HL-60/S4 treated with retinoic acid at 250 ng/mL for 4 days and 3 days (cell line): Measurements from ENCODE around the gene HACD2.

Experiments
- in situ Hi-C: fragments of 300-500 bp; cut with MboI; formaldehyde crosslinking; loops from 2 replicates; pipeline ENCODE4 v1.7.0; 2022; ENCODE audit warnings: low sequenced_read_pairs

HACD2 gene

GRCh38 chr3:123584988-123585937, at the start of gene HACD2:
TSS of gene HACD2 (minus strand) at chr3:123585053. CDS start at chr3:123585027, 26 bp downstream.
- in situ Hi-C loops: no loop called here

DNA sequence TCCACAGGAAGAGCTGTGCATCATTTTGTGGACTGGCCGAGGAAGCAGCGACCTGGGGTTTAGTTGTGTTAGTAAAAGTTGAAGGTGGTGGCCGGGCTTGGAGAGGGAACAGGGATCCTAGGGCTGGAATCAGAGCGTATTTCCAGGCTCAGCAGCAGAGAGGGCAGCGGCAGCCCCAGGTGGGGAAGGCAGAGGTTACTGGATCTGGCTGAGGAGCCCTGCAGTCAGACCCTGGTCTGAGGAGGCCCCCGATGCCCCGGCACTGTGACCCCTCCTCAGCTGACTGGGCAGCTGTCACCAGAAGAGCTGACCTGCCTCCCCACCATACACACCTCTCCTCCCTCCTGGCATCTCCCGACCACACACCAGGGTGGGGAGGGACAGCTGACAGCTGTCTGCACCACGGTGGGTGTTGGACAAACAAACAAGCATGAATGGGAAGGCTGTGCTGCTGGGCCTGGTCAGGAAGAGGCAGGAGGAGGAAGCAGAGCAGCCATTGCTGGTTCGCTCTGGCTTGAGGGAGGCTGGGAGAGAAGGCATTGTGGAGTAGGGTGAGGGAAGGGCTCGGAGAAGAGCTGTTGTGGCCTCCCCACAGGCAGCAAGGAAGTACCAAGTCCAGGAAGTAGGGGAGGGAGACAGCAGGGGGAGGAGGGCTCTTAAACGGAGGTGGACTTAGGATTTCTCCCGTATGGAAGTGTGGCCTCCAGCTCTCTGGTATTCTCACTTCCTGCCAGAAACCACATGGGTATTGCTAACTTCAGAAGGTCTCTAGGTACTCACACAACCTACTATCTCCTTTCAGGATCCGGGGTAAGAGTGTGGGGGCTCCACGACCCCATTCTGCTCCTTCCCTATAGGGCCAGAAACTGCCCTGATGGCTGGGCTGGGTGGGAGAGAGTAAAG, 49.5 kb upstream of the HACD2 start:
- in situ Hi-C loops: no loop called here

GRCh38 chr3:123633530-123633929, 48.7 kb upstream of the HACD2 start:
- in situ Hi-C loops: no loop called here

- in situ Hi-C loops: no loop called here
These were observed 47.4 kb upstream of the HACD2 start for GRCh38 chr3:123632161-123632655.

DNA sequence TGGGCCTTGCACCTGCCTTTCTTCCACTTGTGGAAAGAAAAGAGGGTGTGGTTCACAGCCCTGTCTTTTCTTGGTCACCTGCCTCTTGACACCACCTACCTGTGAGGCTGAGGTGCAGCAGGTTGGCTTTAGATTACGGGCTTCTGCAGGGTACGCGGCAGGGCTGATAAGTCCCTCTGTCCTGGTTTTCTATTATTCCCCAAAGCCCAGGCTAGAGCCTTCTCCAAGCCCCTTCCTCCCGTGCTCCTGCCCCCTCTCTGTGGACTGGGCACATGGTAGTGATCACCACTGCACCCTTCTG, 44.8 kb upstream of the HACD2 start:
- in situ Hi-C loops: no loop called here

DNA sequence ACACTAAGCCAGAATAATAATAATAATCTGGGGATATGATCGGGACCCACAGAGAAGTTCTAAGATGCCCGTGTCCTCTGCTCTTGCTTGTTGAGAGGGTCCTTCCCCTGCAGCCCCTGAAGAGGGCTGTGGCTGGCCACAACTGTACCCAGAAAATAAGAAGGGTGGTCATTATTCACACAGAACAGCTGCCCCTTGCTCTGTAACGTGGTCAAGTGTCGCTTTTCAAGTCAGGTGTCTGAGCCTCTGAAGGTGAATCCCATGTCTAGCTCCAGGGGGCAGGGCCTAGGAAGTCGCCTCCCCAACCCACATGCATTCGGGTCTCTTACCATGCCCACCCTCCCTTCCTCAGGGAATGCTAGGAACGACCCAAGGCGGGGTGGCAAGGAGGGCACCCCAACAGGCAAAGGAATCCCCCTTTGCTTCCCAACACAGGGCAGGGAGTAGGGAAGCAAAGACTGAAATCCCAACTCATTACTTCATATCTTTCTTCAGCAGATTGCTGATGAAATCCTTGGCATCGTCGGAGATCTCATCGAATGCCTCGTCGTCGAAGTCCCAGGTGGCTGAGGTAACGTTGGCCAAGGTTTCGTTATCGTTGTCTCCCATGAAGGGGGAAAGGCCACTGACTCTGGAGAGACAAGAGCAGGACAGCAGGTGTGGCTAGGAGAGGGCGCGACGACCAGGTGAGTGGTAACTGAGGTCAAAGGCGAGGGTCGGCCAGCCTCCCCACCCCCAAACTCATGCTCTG, 44.3 kb upstream of the HACD2 start:
- in situ Hi-C loops: no loop called here

DNA sequence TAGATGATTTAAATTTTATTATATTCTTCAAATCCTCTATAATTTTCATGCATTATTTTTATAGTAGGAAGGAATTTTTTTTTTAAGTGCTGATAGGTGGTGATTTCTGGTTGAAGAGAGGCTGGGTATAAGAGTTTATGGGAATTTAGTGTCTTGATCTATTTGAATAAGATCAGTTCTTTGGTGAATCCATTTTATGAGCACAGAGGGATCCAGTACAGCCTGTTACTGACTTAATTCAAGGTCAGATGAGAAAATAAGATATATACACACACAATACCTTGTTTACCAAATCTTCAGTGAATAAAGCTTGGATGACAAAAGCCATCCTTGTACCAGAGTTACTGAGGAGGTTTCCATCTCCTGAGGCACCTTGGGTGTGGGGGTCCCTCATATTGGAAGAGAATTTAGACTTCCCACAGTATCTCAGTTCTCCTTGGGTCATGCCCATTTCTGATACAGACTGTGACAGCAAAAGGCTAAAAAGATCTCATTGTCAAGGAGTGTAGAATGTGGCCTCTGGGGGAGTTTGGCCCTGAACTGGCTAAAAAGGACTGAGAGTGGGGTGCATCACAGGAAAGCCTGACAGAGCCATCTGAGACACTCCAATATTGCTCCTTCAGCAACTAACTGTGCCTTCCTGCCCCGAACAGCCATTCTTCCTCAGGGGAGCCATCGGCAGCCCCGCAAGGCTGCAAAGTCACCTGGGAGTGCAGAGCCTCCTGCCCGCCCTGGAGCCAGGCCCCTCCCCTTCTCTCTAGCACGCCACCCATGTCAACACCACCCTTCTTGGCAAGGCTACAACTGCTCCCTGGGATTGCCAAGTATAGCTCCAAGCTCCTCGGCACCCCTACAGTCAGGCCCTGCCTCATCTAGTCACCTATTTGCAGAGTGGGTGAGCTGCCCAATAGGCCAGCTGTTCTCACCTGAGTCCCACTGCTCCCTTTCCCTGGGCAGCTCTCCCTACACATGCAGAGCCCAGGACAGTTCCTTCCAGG, 43.1 kb upstream of the HACD2 start:
- in situ Hi-C loops: no loop called here

- in situ Hi-C loops: no loop called here
These were observed 42.0 kb upstream of the HACD2 start for GRCh38 chr3:123626881-123627280.

DNA sequence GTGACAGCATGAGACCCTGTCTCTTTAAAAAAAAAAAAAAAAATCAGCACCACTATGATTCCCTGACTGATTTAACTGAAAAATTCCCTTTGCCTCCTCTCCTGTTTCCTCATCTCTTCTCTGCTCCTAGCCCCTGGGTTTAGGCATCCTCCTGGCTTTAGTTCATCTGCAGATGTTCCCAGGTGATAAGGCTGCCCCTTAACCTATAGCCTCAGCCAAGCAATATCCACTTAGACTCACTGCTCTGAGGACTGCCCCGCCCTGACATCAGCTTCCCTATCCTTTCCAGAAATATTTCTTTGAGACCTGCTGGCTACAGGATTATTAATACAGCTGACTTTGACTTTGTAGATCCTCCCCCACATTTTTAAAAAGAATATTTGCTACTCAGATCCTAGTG, 39.4 kb upstream of the HACD2 start:
- in situ Hi-C loops: no loop called here

GRCh38 chr3:123623346-123623880, 38.6 kb upstream of the HACD2 start:
- in situ Hi-C loops: no loop called here

DNA sequence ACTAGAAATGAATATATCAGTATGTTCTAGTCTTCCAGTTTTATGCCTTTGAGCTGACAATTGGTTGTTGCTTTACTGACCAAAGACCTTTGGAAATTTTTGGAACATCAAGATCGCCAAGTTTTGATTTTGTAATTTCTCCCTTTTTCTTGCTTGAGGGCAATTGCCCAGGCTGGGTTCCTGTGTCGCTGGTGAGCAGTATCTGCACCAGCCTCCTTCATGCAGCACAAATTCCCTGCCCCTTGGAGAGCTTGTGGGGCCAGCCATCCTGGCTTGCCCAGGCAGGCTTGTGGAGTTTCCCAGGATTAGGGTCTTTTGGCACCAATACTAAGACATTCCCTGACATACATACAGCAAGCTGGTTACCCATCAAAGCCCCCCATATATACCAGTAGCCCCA, 37.9 kb upstream of the HACD2 start:
- in situ Hi-C loops: no loop called here

GRCh38 chr3:123621850-123622189, 37.0 kb upstream of the HACD2 start:
- in situ Hi-C loops: no loop called here

DNA sequence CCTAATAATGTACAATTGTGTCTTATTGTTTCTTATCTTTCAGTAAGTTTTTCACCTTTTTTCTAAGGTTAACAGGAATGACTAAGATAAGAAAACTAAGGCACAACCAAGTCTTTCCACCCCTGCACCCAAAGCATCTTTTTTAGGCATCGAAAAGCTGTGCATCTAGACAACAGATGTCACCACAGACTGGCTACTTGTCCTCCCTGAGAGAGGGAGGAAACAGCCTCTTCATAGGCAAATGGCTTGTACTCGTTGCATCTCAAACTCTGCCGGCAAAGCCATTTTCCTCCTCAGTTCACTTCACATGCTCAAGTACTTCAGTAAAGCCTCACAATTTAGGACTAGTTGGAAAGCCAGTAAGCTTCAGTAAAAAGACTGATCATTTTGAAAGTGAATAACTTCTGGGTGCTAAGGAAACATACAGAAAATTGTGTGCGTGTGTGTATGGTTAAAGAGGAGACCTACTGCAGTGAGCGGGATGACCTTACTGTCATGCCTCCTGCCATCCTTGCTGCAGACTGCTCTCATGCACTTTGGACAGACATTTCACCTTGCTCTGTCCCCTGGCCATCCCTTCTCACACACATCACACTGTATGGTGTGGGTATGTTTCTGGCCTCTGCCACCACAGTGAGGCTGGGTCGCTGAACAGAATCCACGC, 36.5 kb upstream of the HACD2 start:
- in situ Hi-C loops: no loop called here

- in situ Hi-C loops: no loop called here
These were observed 35.5 kb upstream of the HACD2 start for GRCh38 chr3:123620343-123620742.

GRCh38 chr3:123618768-123619484, 34.1 kb upstream of the HACD2 start:
- in situ Hi-C loops: no loop called here

- in situ Hi-C loops: no loop called here
These were observed 33.3 kb upstream of the HACD2 start for GRCh38 chr3:123618076-123618708.

GRCh38 chr3:123616593-123616992, 31.7 kb upstream of the HACD2 start:
- in situ Hi-C loops: no loop called here

DNA sequence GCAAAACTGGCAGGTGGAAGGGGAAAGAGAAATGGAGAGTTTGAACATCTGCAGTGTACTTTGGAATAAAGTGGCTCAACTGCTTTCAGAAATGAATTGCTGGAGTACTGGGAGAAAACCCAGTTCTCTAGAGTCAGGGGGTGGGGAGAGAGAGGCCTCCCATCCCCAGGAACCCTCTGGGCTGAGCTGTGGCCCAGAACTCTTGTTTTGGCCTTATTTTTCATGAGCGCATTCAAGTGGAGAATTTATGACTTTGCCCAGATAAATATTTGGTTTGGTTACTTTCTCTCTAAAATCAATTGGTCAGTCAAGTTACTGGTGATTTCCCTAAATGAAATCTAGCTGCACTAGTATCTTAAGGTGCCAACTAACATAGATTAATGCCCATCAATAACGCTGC, 28.7 kb upstream of the HACD2 start:
- in situ Hi-C loops: no loop called here
